Measurements from ENCODE around the gene VTI1A. TPM values are rescaled to one million over a fixed set of nuclear protein-coding genes. Genes with fewer than 3 reads are reported as not detected.

The VTI1A gene
- total and polyA plus RNA-seq, 9 of the 15 experiments (the other 6 are each of a cell fraction or from before 2014, with no cell fraction given): 9.3 to 21.4 (median 16.0) TPM

- H3K36me3 ChIP-seq (ENCODE audit: control insufficient read depth, insufficient read depth, low read length): no peaks in the 10 kb centered on the region
- H3K27me3 ChIP-seq (ENCODE audit: control insufficient read depth in 2 of 2, insufficient read depth in 2 of 2, low read length in 2 of 2): no peaks in the 10 kb centered on the region
- H2AFZ ChIP-seq (ENCODE audit: low read depth, low read length): no peak overlapping the region
- FAIRE-seq: no peak
- no peaks in the 10 kb centered on the region for H3K9me3 ChIP-seq (replicated peaks; ENCODE audit: control insufficient read depth, insufficient read depth, low read depth, low read length)
- H4K20me1 ChIP-seq (replicated peaks; ENCODE audit: control insufficient read depth, insufficient read depth, low read length): no peaks in the 10 kb centered on the region
- ChIA-PET CTCF (ENCODE audit: low intra/inter-chr PET ratio) (no interaction called here), POLR2A (no interaction called here)
- intact Hi-C loops (cut with micrococcal nuclease): no loop called here
- TF ChIP-seq TBP (optimal IDR thresholded peaks at IDR 0.05; ENCODE audit: low read depth, low read length) (no peak), GTF2E2 (tag; IDR thresholded peaks at IDR 0.05) (no peak)
- in situ Hi-C loops (cut with MboI): no loop called here
- H3K79me2 ChIP-seq (ENCODE audit: control insufficient read depth, insufficient read depth, low read length): no peaks in the 10 kb centered on the region
- DNase-seq (ENCODE audit: extremely low read depth in 1 of 4, low spot score in 3 of 4): no peak
- no peak for ATAC-seq
- H3K27ac ChIP-seq (ENCODE audit: extremely low read depth, low read depth, low read length): no peak overlapping the region
- H3K4me1 ChIP-seq (replicated peaks in 1 of 2; ENCODE audit: control insufficient read depth in 2 of 2, insufficient read depth in 2 of 2, low read length in 2 of 2): no peaks in the 10 kb centered on the region
- H3K4me3 ChIP-seq: no peak overlapping the region
- H3K9me1 ChIP-seq (ENCODE audit: control insufficient read depth, insufficient read depth, low read length): no peaks in the 10 kb centered on the region
- no peak overlapping the region for H3K9ac ChIP-seq (ENCODE audit: insufficient read depth in 1 of 2, low read depth in 2 of 2, low read length in 2 of 2)
- H3K4me2 ChIP-seq (ENCODE audit: insufficient read depth, low read length): no peak overlapping the region
- no TSS peak for BruUV-seq (replicated peaks)
These were observed 219.1 kb downstream of the VTI1A start for GRCh38 chr10:112666094-112666493.

DNA sequence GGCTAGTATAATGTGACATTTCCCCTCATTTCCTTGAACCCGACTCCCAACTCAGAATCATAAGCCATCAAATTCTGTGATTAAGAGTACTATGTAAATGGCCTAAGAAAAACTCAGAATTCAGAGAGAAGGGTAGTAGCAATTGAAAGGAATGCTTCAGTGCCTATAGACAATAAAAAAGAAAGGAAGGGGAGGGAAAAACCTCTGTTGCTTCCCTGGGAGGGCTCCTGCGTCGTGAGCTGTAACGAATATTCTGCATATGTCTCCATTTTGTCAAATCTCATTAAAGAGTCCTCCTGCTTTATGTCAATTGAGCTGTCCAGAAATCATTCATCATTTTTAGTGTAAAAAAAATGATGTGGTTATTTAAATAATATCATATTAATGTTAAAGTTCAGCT is 223.0 kb downstream of the VTI1A start:
- ATAC-seq (no peak), DNase-seq (ENCODE audit: extremely low read depth in 1 of 4, low spot score in 3 of 4) (no peak), FAIRE-seq (no peak)
- H3K79me2 ChIP-seq (ENCODE audit: control insufficient read depth, insufficient read depth, low read length): no peaks in the 10 kb centered on the region
- intact Hi-C loops (cut with micrococcal nuclease): no loop called here
- H3K9ac ChIP-seq (ENCODE audit: insufficient read depth in 1 of 2, low read depth in 2 of 2, low read length in 2 of 2): no peak overlapping the region
- no peak overlapping the region for H3K4me2 ChIP-seq (ENCODE audit: insufficient read depth, low read length)
- ChIA-PET POLR2A (no interaction called here), CTCF (ENCODE audit: low intra/inter-chr PET ratio) (no interaction called here)
- H3K4me1 ChIP-seq (replicated peaks in 1 of 2; ENCODE audit: control insufficient read depth in 2 of 2, insufficient read depth in 2 of 2, low read length in 2 of 2): no peaks in the 10 kb centered on the region
- WGBS (ENCODE audit: insufficient coverage, low coverage, missing lambda C conversion rate): 100% methylated on average over 3 of the region's 4 CpGs
- TF ChIP-seq, protein P1, sequence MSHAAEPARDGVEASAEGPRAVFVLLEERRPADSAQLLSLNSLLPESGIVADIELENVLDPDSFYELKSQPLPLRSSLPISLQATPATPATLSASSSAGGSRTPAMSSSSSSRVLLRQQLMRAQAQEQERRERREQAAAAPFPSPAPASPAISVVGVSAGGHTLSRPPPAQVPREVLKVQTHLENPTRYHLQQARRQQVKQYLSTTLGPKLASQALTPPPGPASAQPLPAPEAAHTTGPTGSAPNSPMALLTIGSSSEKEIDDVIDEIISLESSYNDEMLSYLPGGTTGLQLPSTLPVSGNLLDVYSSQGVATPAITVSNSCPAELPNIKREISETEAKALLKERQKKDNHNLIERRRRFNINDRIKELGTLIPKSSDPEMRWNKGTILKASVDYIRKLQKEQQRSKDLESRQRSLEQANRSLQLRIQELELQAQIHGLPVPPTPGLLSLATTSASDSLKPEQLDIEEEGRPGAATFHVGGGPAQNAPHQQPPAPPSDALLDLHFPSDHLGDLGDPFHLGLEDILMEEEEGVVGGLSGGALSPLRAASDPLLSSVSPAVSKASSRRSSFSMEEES (CRISPR knock-in tag; IDR thresholded peaks at IDR 0.05): no peak
- no peak for TF ChIP-seq KLF13 (tag; IDR thresholded peaks at IDR 0.05; ENCODE audit: borderline replicate concordance, low read depth)
- no peak for TF ChIP-seq AFF1 (IDR thresholded peaks at IDR 0.05; ENCODE audit: low read depth in 1 of 2, partially characterized antibody in 2 of 2)
- TF ChIP-seq ZNF347 (CRISPR knock-in tag; IDR thresholded peaks at IDR 0.05; ENCODE audit: low read depth): no peak
- TF ChIP-seq TEAD2 (tag; IDR thresholded peaks at IDR 0.05): no peak
- no peak overlapping the region for H3K4me3 ChIP-seq
- H3K9me1 ChIP-seq (ENCODE audit: control insufficient read depth, insufficient read depth, low read length): no peaks in the 10 kb centered on the region
- no peaks in the 10 kb centered on the region for H4K20me1 ChIP-seq (replicated peaks; ENCODE audit: control insufficient read depth, insufficient read depth, low read length)
- no TSS peak for BruUV-seq (replicated peaks)
- no peak overlapping the region for H3K27ac ChIP-seq (ENCODE audit: extremely low read depth, low read depth, low read length)
- no peaks in the 10 kb centered on the region for H3K27me3 ChIP-seq (ENCODE audit: control insufficient read depth in 2 of 2, insufficient read depth in 2 of 2, low read length in 2 of 2)
- no peak overlapping the region for H2AFZ ChIP-seq (ENCODE audit: low read depth, low read length)
- H3K36me3 ChIP-seq (ENCODE audit: control insufficient read depth, insufficient read depth, low read length): no peaks in the 10 kb centered on the region
- in situ Hi-C loops (cut with MboI): no loop called here
- H3K9me3 ChIP-seq (replicated peaks; ENCODE audit: control insufficient read depth, insufficient read depth, low read depth, low read length): no peaks in the 10 kb centered on the region

Measured in K562 (cell line).